ENCODE measurements around the gene KRT82. TPM values are rescaled to one million over a fixed set of nuclear protein-coding genes. Genes with fewer than 3 reads are reported as not detected.

KRT82 gene
- total RNA-seq, 4 donors from 2014 or later = not detected

- Histone ChIP-seq H3K4me1 (no peaks in the 10 kb centered on the region), H3K27ac (no peak overlapping the region), H3K27me3 (no peaks in the 10 kb centered on the region), H3K36me3 (no peaks in the 10 kb centered on the region), H3K4me3 (replicated peaks in 1 of 3) (no peak overlapping the region), H3K9me3 (no peaks in the 10 kb centered on the region)
- WGBS, 2 donors = 87 to 89% methylated on average over 6 of the region's 6 CpGs
- TF ChIP-seq POLR2A (IDR thresholded peaks at IDR 0.05) (no peak), CTCF (IDR thresholded peaks at IDR 0.05) (no peak)
- intact Hi-C loops (cut with DNase I) = no loop called here
- no peak for DNase-seq
These were observed 40.4 kb upstream of the KRT82 start for GRCh38 chr12:52446367-52447045.

- H3K27me3 ChIP-seq = no peaks in the 10 kb centered on the region
- no peak for DNase-seq
- WGBS, 2 donors = 64 to 65% methylated on average over 3 of the region's 3 CpGs
- no peaks in the 10 kb centered on the region for H3K4me1 ChIP-seq
- H3K9me3 ChIP-seq = no peaks in the 10 kb centered on the region
- no peak overlapping the region for H3K27ac ChIP-seq
- TF ChIP-seq POLR2A (IDR thresholded peaks at IDR 0.05) = no peak
- TF ChIP-seq CTCF (IDR thresholded peaks at IDR 0.05) = no peak
- H3K36me3 ChIP-seq = no peaks in the 10 kb centered on the region
- no peak overlapping the region for H3K4me3 ChIP-seq (replicated peaks in 1 of 3)
- intact Hi-C loops (cut with DNase I) = no loop called here
These were observed 39.7 kb upstream of the KRT82 start for GRCh38 chr12:52445876-52446275.

- H3K27me3 ChIP-seq = no peaks in the 10 kb centered on the region
- no peaks in the 10 kb centered on the region for H3K36me3 ChIP-seq
- TF ChIP-seq CTCF (IDR thresholded peaks at IDR 0.05) (no peak), POLR2A (IDR thresholded peaks at IDR 0.05) (no peak)
- H3K27ac ChIP-seq = no peak overlapping the region
- H3K9me3 ChIP-seq = no peaks in the 10 kb centered on the region
- DNase-seq = no peak
- intact Hi-C loops (cut with DNase I) = no loop called here
- no peak overlapping the region for H3K4me3 ChIP-seq (replicated peaks in 1 of 3)
- 65 to 77% methylated on average over 10 of the region's 10 CpGs for WGBS, 2 donors
- no peaks in the 10 kb centered on the region for H3K4me1 ChIP-seq
These were observed 38.8 kb upstream of the KRT82 start for GRCh38 chr12:52444647-52445595.

GRCh38 chr12:52443966-52444365, 37.8 kb upstream of the KRT82 start:
- no peak for TF ChIP-seq CTCF (IDR thresholded peaks at IDR 0.05)
- TF ChIP-seq POLR2A (IDR thresholded peaks at IDR 0.05) = no peak
- Histone ChIP-seq H3K36me3 (no peaks in the 10 kb centered on the region), H3K27me3 (no peaks in the 10 kb centered on the region), H3K4me1 (no peaks in the 10 kb centered on the region), H3K9me3 (no peaks in the 10 kb centered on the region), H3K27ac (no peak overlapping the region), H3K4me3 (replicated peaks in 1 of 3) (no peak overlapping the region)
- intact Hi-C loops (cut with DNase I) = no loop called here
- no peak for DNase-seq
- WGBS, 2 donors = 88% methylated on average over 3 of the region's 3 CpGs

- peak in 1 of 2 donors; percentile 4 for DNase-seq
- no peak for TF ChIP-seq CTCF (IDR thresholded peaks at IDR 0.05)
- no peak for TF ChIP-seq POLR2A (IDR thresholded peaks at IDR 0.05)
- H3K27me3 ChIP-seq = no peaks in the 10 kb centered on the region
- intact Hi-C loops (cut with DNase I) = no loop called here
- no peaks in the 10 kb centered on the region for H3K9me3 ChIP-seq
- no peak overlapping the region for H3K27ac ChIP-seq
- 22 to 34% methylated on average over 5 to 6 of the region's 6 CpGs for WGBS, 2 donors
- no peak overlapping the region for H3K4me3 ChIP-seq (replicated peaks in 1 of 3)
- H3K36me3 ChIP-seq = no peaks in the 10 kb centered on the region
- no peaks in the 10 kb centered on the region for H3K4me1 ChIP-seq
These were observed 36.5 kb upstream of the KRT82 start for GRCh38 chr12:52442600-52443061.

Data from thyroid gland (tissue), 4 donors.